Fibroblast of pulmonary artery (primary cell): ENCODE results near the gene APOOL.
"Not testable (repeated sequence)": the region's sequence is repeated elsewhere in the genome, so short reads cannot be mapped to it uniquely, and the experiment has no call there.

Experiments
- DNase-seq: peaks from one replicate; pipeline ENCODE4 v3.0.0-alpha.2; 2010; ENCODE audit warnings: low read depth
- H3K4me3 ChIP-seq: replicated peaks from 2 replicates; pipeline ENCODE4 v1.5.1; 2011; ENCODE audit warnings: low read depth, mild to moderate bottlenecking, control low read depth, low read length, moderate library complexity
- CTCF ChIP-seq: IDR thresholded peaks from 2 replicates; pipeline ENCODE4 v1.5.1; 2011; ENCODE audit warnings: mild to moderate bottlenecking, control low read depth, low read length, inconsistent platforms; ENCODE audit errors: missing control alignments

Gene APOOL, protein sequence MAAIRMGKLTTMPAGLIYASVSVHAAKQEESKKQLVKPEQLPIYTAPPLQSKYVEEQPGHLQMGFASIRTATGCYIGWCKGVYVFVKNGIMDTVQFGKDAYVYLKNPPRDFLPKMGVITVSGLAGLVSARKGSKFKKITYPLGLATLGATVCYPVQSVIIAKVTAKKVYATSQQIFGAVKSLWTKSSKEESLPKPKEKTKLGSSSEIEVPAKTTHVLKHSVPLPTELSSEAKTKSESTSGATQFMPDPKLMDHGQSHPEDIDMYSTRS

GRCh38 chrX:85003655-85004244, at the start of gene APOOL:
Gene APOOL, plus strand, starts transcription at chrX:85003877. Its CDS starts 36 bp downstream, at chrX:85003913.
- DNase-seq: peak; percentile 90
- no peak for TF ChIP-seq CTCF
- H3K4me3 ChIP-seq: peak within 1 kb of the TSS; percentile 75

- H3K4me3 ChIP-seq: no peak overlapping the region
- TF ChIP-seq CTCF: no peak
- DNase-seq: no peak
Observed at GRCh38 chrX:84956304-84956703, 47.4 kb upstream of the APOOL start.

DNA sequence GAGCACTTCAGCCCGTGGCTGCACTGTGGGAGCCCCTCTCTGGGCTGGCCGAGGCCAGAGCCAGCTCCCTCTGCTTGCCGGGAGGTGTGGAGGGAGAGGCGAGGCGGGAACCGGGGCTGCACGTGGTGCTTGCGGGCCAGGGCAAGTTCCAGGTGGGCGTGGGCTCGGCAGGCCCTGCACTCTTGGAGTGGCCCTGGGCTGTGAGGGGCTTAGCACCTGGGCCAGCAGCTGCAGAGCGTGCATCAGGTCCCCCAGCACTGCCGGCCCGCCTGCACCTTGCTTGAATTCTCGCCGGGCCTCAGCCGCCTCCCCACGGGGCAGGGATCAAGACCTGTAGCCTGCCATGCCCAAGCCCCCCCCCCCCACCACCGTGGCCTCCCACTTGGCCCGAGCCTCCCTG, 28.9 kb upstream of the APOOL start:
- no peak overlapping the region for H3K4me3 ChIP-seq
- no peak for TF ChIP-seq CTCF
- DNase-seq: no peak

- not testable (repeated sequence) for H3K4me3 ChIP-seq, DNase-seq
Observed at GRCh38 chrX:84991739-84992138, 11.9 kb upstream of the APOOL start.

GRCh38 chrX:84993150-84993549, 10.5 kb upstream of the APOOL start:
- TF ChIP-seq CTCF: no peak
- no peak for DNase-seq
- H3K4me3 ChIP-seq: no peak overlapping the region

DNA sequence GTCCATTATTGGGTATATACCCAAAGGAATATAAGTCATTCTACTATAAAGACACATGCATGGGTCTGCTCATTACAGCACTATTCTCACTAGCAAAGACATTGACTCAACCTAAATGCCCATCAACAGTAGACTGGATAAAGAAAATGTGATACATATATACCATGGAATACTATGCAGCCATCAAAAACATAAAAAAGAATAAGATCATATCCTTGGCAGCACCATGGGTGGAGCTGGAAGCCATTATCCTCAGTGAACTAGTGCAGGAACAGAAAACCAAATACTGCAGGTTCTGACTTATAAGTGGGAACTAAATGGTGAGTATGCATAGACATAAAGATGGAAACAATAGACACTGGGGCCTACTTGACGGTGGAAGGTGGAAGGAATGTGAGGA, 2.3 kb upstream of the APOOL start:
- H3K4me3 ChIP-seq: no peak overlapping the region
- no peak for TF ChIP-seq CTCF
- DNase-seq: no peak

DNA sequence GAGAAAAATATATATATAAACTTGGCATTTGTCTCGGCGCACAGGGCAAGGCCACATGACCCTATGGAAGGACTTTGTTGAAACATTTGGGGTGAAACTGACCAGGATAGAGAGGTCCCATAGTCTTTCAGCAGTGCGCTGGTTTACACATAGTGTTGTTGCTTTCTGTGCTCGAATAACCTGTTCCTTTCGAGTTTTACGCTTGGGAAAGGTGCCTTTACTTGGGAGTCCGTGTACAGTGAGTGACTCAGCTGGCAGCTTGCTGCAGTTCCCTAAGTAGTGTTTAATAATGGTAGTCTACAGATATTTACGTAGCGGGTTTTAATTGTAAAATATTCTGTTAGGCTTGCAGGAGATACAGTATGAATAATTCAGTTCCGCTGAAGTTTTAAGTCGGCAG, 578 bp downstream of the APOOL start:
- H3K4me3 ChIP-seq: peak overlapping the region; percentile 75
- peak; percentile 8 for DNase-seq
- TF ChIP-seq CTCF: no peak
